Inferior parietal cortex (tissue), 1 donor: ENCODE data around the gene PAN2.
"Not testable (repeated sequence)": the region's sequence is repeated elsewhere in the genome, so short reads cannot be mapped to it uniquely, and the experiment has no call there.

Experiments
- DNase-seq: peaks from one replicate; pipeline ENCODE4 v3.0.0-alpha.2; 2016; ENCODE audit errors: extremely low spot score

Gene PAN2

DNA sequence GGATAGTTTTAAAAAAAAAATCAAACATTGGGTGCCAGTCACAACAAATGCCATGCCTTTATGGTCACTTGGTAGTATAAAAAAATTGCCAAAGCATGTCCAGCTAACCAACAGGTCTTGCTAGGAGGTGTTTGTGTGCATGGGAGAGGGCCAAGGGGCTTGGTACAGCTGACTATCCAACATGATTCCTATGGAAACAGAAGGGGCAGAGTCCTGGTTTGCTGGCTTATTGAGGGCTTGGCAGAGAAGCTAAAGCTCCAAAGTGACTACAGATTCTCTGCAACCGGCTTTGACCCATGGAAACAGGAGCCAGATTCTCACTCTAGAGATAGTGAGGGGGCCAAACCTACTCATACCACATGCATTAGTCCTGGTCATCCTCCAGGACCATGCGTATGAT is 61.3 kb downstream of the PAN2 start:
- not testable (repeated sequence) for DNase-seq

DNA sequence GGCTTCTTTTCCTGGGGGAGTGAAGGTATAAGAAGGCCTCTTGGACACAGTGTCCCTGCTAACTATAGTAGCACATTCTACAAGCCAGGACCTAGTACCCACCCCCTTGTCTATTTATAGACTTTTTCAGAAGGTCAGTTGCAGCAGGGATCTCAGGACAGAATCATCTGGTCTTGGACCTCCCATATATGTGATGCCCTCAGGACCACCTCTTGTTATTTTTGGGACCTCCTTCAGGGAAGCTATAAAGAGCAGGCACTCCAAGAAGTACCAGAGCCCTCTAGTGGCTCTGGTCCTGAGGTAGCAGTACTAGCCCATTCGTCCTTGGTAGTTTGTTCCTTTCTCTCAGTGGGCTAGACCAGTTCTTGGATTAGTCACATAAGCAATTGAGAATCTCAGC is 62.8 kb downstream of the PAN2 start:
- DNase-seq = peak; percentile 32

DNA sequence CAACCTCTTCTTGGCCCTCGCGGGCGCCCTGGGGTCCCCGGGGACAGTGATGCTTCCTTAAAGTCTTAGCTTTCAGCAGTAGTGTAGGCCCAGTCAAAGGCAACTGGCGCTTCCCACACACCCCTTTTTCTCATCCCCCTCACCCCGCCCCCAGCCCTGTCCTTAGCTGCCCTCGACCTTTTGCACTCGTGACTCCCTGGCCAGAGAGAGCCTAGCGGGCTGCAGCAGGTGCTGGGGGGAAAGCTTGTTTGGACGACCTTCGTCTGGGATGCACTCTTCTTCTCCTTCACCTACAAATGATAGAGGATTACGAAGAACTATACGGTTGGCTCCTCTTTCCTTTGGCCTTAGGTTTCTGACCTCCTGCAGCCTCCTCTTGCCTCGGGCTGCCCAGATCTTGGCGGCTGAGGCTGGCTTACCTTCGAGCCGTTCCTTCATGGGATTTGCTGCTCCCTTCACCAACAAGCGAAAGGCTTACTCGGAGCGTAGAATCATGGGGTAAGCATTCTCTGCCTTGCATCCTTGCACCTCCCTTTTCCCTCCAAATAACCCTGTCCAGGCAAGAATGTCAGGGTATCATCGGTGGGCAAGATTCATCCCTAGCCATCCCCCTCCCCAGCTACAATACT is 66.2 kb downstream of the PAN2 start:
- no peak for DNase-seq

DNA sequence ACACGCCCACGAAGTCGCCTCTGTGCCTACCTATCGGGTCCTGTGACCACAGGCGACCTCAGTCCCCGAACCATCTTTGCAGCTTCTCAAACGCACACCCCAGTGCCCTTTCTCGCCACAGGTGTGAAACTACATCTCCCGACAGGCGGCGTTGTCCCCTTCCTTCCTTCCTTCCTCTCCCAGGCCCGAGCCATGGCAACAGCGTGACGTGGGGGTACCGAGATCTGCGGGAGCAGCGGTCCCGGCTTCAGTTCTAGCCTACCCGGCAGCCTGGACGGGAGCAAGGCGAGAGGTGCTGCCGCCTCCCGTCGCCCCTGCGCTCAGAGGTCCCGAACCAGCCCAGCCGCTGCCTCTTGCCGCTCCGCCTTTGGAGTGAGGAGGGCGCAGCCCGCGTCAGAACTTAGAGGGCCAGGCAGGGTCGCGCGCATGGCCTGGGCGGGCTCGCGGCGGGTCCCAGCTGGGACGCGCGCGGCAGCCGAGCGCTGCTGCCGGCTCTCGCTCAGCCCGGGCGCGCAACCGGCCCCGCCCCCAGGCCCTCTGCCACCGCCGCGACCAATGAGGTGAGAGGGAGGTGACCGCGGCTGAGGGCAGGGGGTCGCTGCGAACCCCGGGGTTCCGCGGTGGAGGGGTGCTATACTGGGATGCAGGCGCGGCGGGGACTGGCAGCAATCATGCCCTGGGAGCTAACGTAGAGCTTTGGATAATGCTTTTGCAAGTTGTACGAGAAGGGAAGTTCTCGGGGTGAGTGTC is 66.9 kb downstream of the PAN2 start, which contains the start of gene COQ10A:
TSS of gene COQ10A (plus strand) at position 250 of the 750 bp plus-strand sequence. CDS start at position 427, 177 bp downstream.
- peak; percentile 85 for DNase-seq
